Measurements from ENCODE around the gene GRIN3A. TPM values are rescaled to one million over a fixed set of nuclear protein-coding genes. Genes with fewer than 3 reads are reported as not detected.

The GRIN3A gene
- total and polyA plus RNA-seq, 2 of the 4 experiments (the other 2 are of a cell fraction) = not detected

GRCh38 chr9:101711330-101711941, 27.0 kb downstream of the GRIN3A start:
- Histone ChIP-seq H3K4ac (ENCODE audit: low read depth, low read length) (no peak overlapping the region), H3K9ac (ENCODE audit: low read depth, low read length) (no peak overlapping the region), H3K9me1 (ENCODE audit: insufficient read depth, low read length) (no peaks in the 10 kb centered on the region; the same call in 1 of the 2 replicates), H3K27me3 (ENCODE audit: control insufficient read depth, insufficient read depth, low read length) (no peaks in the 10 kb centered on the region), H3K4me1 (ENCODE audit: control insufficient read depth, insufficient read depth, low read length) (no peaks in the 10 kb centered on the region), H4K91ac (ENCODE audit: insufficient read depth, low read depth, low read length) (no peak overlapping the region), H2AFZ (replicated peaks; ENCODE audit: low read length, poor library complexity) (peak overlapping the region; percentile 72), H2AK5ac (ENCODE audit: low read depth, low read length) (no peak overlapping the region), H4K8ac (ENCODE audit: low read depth in 2 of 2, low read length in 2 of 2) (no peak overlapping the region), H3K56ac (ENCODE audit: extremely low read depth, insufficient read depth, low read length) (no peak overlapping the region), H2AK9ac (replicated peaks; ENCODE audit: low read depth, low read length, poor library complexity) (no peak overlapping the region), H2BK15ac (ENCODE audit: low read depth, low read length) (no peak overlapping the region), H3K79me1 (ENCODE audit: low read depth in 1 of 2, low read length in 2 of 2) (no peaks in the 10 kb centered on the region), H4K5ac (ENCODE audit: low read depth, low read length) (no peak overlapping the region), H4K20me1 (ENCODE audit: insufficient read depth, low read length) (no peaks in the 10 kb centered on the region), H2BK5ac (ENCODE audit: low read depth, low read length, poor library complexity, severe bottlenecking) (no peak overlapping the region), H3K9me3 (ENCODE audit: control insufficient read depth, insufficient read depth, low read length) (no peaks in the 10 kb centered on the region), H3K18ac (ENCODE audit: low read depth, low read length) (no peak overlapping the region), H3K4me2 (ENCODE audit: low read depth, low read length) (no peak overlapping the region), H3K27ac (ENCODE audit: insufficient read depth, low read length) (no peak overlapping the region), H3K4me3 (ENCODE audit: insufficient read depth, low read depth, low read length) (no peak overlapping the region), H3K23ac (ENCODE audit: low read depth, low read length) (no peak overlapping the region), H2BK20ac (ENCODE audit: low read depth, low read length) (no peak overlapping the region), H3K14ac (replicated peaks; ENCODE audit: low read depth, low read length) (no peak overlapping the region), H3K36me3 (ENCODE audit: control insufficient read depth, insufficient read depth, low read length) (no peaks in the 10 kb centered on the region), H2BK120ac (ENCODE audit: low read depth, low read length) (no peak overlapping the region)
- WGBS, 2 experiments (ENCODE audit: extremely low coverage in 2 of 2, insufficient read length in 1 of 2) = 100% methylated on average over 3 of the region's 10 CpGs; no CpG with 5 or more reads in 1 of the 2 experiments
- dilution Hi-C loops (cut with HindIII; ENCODE audit: low sequenced_read_pairs, unreplicated experiment) (no loop called here), intact Hi-C loops (cut with micrococcal nuclease) (no loop called here), in situ Hi-C loops (cut with MboI; ENCODE audit: low sequenced_read_pairs) (no loop called here)
- TF ChIP-seq CTCF (conservative IDR thresholded peaks at IDR 0.05; ENCODE audit: low read depth, low read length) = peak; percentile 45; the same call in 1 of the 2 replicates
- TF ChIP-seq FOS (IDR thresholded peaks at IDR 0.05; ENCODE audit: low read depth, low read length) = no peak
- peak; percentile 26; the same call in 1 of the 2 replicates for TF ChIP-seq SMC3 (IDR thresholded peaks at IDR 0.05; ENCODE audit: low read depth, low read length)
- no peak for ATAC-seq (ENCODE audit: low read depth)
- DNase-seq = no peak
- no TSS peak for BruUV-seq (replicated peaks)
- ChIA-PET CTCF (interaction anchor here (2.0 kb wide), 1 partner anchor 16 kb away, joined by 6 read pairs; no protein-coding TSS in a partner anchor), POLR2A (ENCODE audit: unreplicated experiment) (no interaction called here)
